Activated naive CD4-positive, alpha-beta T cell treated with anti-CD3 and anti-CD28 coated beads for 36 hours (primary cell): ENCODE results near the gene SPO11. TPM values are rescaled to one million over a fixed set of nuclear protein-coding genes. Genes with fewer than 3 reads are reported as not detected.

Source experiments
- CTCF ChIA-PET: fragments of 350-600 bp; sonication (Branson Sonifier 250); formaldehyde crosslinking; loops from one replicate; lab custom pipeline; 2021; ENCODE audit warnings: antibody characterized with exemption; lab: Charles Lee
- DNase-seq: peaks from one replicate; pipeline ENCODE4 v3.0.0-alpha.2; 2020
- H3K27ac Mint-ChIP-seq: one replicate; pipeline ENCODE4 v1.8.0; 2021; ENCODE audit warnings: mild to moderate bottlenecking, mixed read lengths
- H3K27me3 Mint-ChIP-seq: one replicate; pipeline ENCODE4 v1.8.0; 2021; ENCODE audit warnings: low read depth, mixed read lengths
- H3K36me3 Mint-ChIP-seq: one replicate; pipeline ENCODE4 v1.8.0; 2021; ENCODE audit warnings: low read depth, mixed read lengths
- H3K4me1 Mint-ChIP-seq: one replicate; pipeline ENCODE4 v1.8.0; 2021; ENCODE audit warnings: low read depth, mixed read lengths
- H3K4me3 Mint-ChIP-seq: one replicate; pipeline ENCODE4 v1.8.0; 2021; ENCODE audit warnings: mild to moderate bottlenecking, moderate library complexity, mixed read lengths
- H3K9me3 Mint-ChIP-seq: one replicate; pipeline ENCODE4 v1.8.0; 2021; ENCODE audit warnings: mixed read lengths
- intact Hi-C: fragments of 100-400 bp; cut with micrococcal nuclease; formaldehyde crosslinking; loops from one replicate; pipeline ENCODE4 v1.15.1; 2023
- total RNA-seq, 2 experiments: library from RNA; stranded (reverse); gene quantifications; one replicate each; pipeline ENCODE4 v1.2.3, GENCODE V29; 2021

The SPO11 gene
- total RNA-seq, 2 experiments from 2014 or later = not detected

DNA sequence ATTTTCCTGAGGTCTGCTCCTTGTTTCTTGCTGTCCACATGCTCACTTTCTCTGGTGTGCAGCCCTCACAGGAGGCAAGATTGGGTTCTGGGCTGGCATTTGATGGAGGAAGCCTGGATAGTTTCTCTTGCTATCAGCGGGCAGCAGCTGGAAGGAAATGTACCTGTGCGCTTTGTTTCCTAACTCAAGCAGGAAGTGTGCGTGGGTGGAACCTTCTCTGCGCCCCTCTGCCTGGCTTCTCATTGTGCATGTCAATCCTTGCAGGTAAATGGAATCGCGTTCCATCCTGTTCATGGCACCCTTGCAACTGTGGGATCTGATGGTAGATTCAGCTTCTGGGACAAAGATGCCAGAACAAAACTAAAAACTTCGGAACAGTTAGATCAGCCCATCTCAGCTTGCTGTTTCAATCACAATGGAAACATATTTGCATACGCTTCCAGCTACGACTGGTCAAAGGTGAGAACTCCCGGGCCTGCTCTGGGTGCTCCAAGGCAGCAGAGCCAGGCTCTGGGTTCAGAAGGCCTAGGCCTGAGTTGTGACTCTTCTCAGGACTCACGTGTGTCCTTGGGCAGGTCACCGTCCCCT, 44.8 kb downstream of the SPO11 start:
- intact Hi-C loops = no loop called here
- peaks cover 49% of the 10 kb centered on the region for H3K36me3 Mint-ChIP-seq
- H3K4me3 Mint-ChIP-seq = no peak overlapping the region
- no peaks in the 10 kb centered on the region for H3K27me3 Mint-ChIP-seq
- peak overlapping the region; percentile 59 for H3K27ac Mint-ChIP-seq
- no peaks in the 10 kb centered on the region for H3K9me3 Mint-ChIP-seq
- peaks cover 25% of the 10 kb centered on the region for H3K4me1 Mint-ChIP-seq
- CTCF ChIA-PET = interaction anchor here (0.7 to 1.4 kb wide), 3 partner anchors 14 to 60 kb away, joined by 3 to 8 read pairs (median 3); no protein-coding TSS in a partner anchor
- no peak for DNase-seq

GRCh38 chr20:57374931-57375651, 45.5 kb downstream of the SPO11 start:
- H3K4me1 Mint-ChIP-seq = peaks cover 25% of the 10 kb centered on the region
- H3K9me3 Mint-ChIP-seq = no peaks in the 10 kb centered on the region

GRCh38 chr20:57375652-57376230, 46.1 kb downstream of the SPO11 start:
- no peaks in the 10 kb centered on the region for H3K9me3 Mint-ChIP-seq

More at GRCh38 chr20:57374931-57375651, 45.5 kb downstream of the SPO11 start:
- H3K36me3 Mint-ChIP-seq = peaks cover 43% of the 10 kb centered on the region
- H3K27me3 Mint-ChIP-seq = no peaks in the 10 kb centered on the region
- no peak overlapping the region for H3K4me3 Mint-ChIP-seq
- intact Hi-C loops = no loop called here
- no peak overlapping the region for H3K27ac Mint-ChIP-seq
- no peak for DNase-seq
- CTCF ChIA-PET = interaction anchor here (0.6 to 1.4 kb wide), 5 partner anchors 15 to 351 kb away, joined by 3 to 8 read pairs (median 3); no protein-coding TSS in a partner anchor

DNA sequence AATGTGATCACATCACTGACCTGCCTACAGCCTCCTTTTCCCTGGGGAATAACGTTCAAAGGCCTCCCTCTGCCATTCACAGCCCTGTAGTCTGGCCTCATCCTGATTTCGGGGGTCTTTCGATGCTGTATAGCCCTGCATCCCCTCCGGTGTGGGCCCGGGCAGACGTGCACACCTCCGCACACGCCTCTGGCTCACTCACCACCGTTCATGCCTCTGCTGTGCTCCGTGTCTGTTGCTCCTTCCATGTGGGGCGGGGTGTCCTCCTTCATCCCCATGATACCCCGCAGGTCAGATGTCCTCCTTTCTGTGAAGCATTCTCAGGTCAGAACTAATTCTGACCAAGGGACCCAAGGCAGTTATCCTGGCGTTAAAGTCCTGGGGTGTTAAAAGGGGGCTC, 47.7 kb downstream of the SPO11 start:
- Mint-ChIP-seq H3K27me3 (no peaks in the 10 kb centered on the region), H3K9me3 (no peaks in the 10 kb centered on the region), H3K27ac (no peak overlapping the region), H3K4me3 (no peak overlapping the region), H3K36me3 (peaks cover 29% of the 10 kb centered on the region), H3K4me1 (peaks cover 31% of the 10 kb centered on the region)
- intact Hi-C loops = no loop called here
- CTCF ChIA-PET = interaction anchor here (1.4 kb wide), 1 partner anchor 119 kb away, joined by 3 read pairs; no protein-coding TSS in a partner anchor
- DNase-seq = no peak

More at GRCh38 chr20:57375652-57376230, 46.1 kb downstream of the SPO11 start:
- intact Hi-C loops = no loop called here
- Mint-ChIP-seq H3K4me1 (peaks cover 25% of the 10 kb centered on the region), H3K27me3 (no peaks in the 10 kb centered on the region), H3K27ac (peak overlapping the region; percentile 62), H3K4me3 (no peak overlapping the region), H3K36me3 (peaks cover 38% of the 10 kb centered on the region)
- no peak for DNase-seq
- CTCF ChIA-PET = interaction anchor here (0.6 to 0.9 kb wide), 3 partner anchors 120 to 351 kb away, joined by 3 read pairs; no protein-coding TSS in a partner anchor

- Mint-ChIP-seq H3K27me3 (no peaks in the 10 kb centered on the region), H3K27ac (no peak overlapping the region), H3K4me1 (peaks cover 35% of the 10 kb centered on the region), H3K36me3 (peaks cover 29% of the 10 kb centered on the region), H3K4me3 (no peak overlapping the region), H3K9me3 (no peaks in the 10 kb centered on the region)
- intact Hi-C loops = no loop called here
- no peak for DNase-seq
- CTCF ChIA-PET = interaction anchor here (0.6 to 0.7 kb wide), 2 partner anchors 57 to 117 kb away, joined by 3 read pairs; no protein-coding TSS in a partner anchor
Measured at GRCh38 chr20:57378107-57378506, 48.5 kb downstream of the SPO11 start.

- peaks cover 28% of the 10 kb centered on the region for H3K4me1 Mint-ChIP-seq
- CTCF ChIA-PET = interaction anchor here (0.9 to 3.7 kb wide), 4 partner anchors 11 to 120 kb away, joined by 3 to 33 read pairs (median 22); partner anchors contain the start of gene RBM38
- intact Hi-C loops = no loop called here
- no peaks in the 10 kb centered on the region for H3K9me3 Mint-ChIP-seq
- peaks cover 23% of the 10 kb centered on the region for H3K36me3 Mint-ChIP-seq
- H3K4me3 Mint-ChIP-seq = no peak overlapping the region
- no peaks in the 10 kb centered on the region for H3K27me3 Mint-ChIP-seq
- DNase-seq = no peak
- H3K27ac Mint-ChIP-seq = peak overlapping the region; percentile 19
Measured at GRCh38 chr20:57378646-57379262, 49.2 kb downstream of the SPO11 start.

DNA sequence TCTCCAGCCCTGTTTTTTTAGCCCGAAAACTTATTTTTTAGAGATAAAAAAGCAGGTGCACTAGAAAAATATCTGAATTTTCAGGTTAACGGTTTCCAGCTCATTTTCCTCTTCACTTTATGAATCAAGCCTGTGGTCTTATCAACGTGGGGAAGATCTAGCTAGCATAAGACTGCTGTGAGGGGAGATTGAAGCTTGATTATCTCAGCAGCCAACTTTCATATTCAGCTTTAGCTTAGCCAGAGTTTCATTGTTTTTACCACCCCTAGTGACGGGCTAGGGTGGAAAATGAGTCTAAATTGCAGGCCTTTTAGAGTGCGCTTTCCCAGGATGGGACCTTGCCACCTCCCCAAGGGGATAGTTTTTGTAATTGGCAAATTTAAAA, 49.7 kb downstream of the SPO11 start:
- Mint-ChIP-seq H3K4me1 (peaks cover 23% of the 10 kb centered on the region), H3K4me3 (no peak overlapping the region), H3K36me3 (peaks cover 20% of the 10 kb centered on the region), H3K9me3 (no peaks in the 10 kb centered on the region), H3K27ac (peak overlapping the region; percentile 19), H3K27me3 (no peaks in the 10 kb centered on the region)
- intact Hi-C loops = no loop called here
- CTCF ChIA-PET = interaction anchor here (0.9 to 3.7 kb wide), 6 partner anchors 10 to 123 kb away, joined by 3 to 33 read pairs (median 12); partner anchors contain the start of gene RBM38
- no peak for DNase-seq

DNA sequence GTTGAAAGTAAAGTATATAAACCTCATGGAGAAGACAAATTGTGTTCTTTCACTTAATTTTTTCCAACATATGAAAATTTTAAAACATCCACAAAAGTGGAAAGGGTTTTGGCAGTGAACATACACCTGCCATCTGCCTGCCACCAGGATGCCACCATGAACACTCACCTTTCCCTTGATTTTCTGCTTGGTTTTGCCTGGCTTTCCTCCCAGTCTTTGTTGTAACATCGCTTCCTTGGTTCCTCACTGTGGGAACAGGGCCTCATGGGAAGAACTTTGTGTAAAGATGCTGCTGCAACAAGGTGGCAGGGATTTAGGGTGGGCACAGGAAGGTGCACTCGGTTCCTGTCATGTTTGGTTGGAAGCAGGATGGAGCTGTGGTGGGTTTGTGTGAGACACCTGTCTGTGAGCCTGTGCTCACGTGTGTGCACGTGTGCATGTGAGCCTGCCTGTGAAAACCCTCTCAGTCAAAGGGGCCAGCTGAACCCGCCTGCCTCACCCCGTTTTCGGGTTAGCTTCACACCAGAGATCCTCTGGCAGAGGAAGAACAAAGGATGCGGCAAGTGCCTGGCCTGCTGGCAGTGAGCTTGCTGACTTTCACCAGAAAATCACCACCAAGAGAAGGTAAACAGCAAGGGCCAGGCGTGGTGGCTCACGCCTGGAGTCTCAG, 50.6 kb downstream of the SPO11 start:
- CTCF ChIA-PET = interaction anchor here (0.8 to 3.7 kb wide), 8 partner anchors 9 to 122 kb away, joined by 3 to 33 read pairs (median 6); partner anchors contain the start of gene RBM38
- Mint-ChIP-seq H3K27me3 (no peaks in the 10 kb centered on the region), H3K4me3 (no peak overlapping the region), H3K27ac (no peak overlapping the region), H3K36me3 (peaks cover 15% of the 10 kb centered on the region), H3K9me3 (no peaks in the 10 kb centered on the region), H3K4me1 (peaks cover 17% of the 10 kb centered on the region)
- intact Hi-C loops = loop anchor here (2.0 kb wide), 1 partner anchor 215 kb away; no protein-coding TSS in a partner anchor
- no peak for DNase-seq

- Mint-ChIP-seq H3K27me3 (no peaks in the 10 kb centered on the region), H3K4me1 (peaks cover 17% of the 10 kb centered on the region), H3K9me3 (no peaks in the 10 kb centered on the region), H3K27ac (peak overlapping the region; percentile 53), H3K4me3 (no peak overlapping the region), H3K36me3 (peaks cover 8% of the 10 kb centered on the region)
- CTCF ChIA-PET = interaction anchor here (0.6 to 3.7 kb wide), 18 partner anchors 8 to 191 kb away, joined by 3 to 33 read pairs (median 4); partner anchors contain the start of gene RBM38
- peak; percentile 94 for DNase-seq
- intact Hi-C loops = loop anchor here (1.0 to 2.0 kb wide), 3 partner anchors 53 to 213 kb away; no protein-coding TSS in a partner anchor
Measured at GRCh38 chr20:57381596-57382503, 52.2 kb downstream of the SPO11 start.

DNA sequence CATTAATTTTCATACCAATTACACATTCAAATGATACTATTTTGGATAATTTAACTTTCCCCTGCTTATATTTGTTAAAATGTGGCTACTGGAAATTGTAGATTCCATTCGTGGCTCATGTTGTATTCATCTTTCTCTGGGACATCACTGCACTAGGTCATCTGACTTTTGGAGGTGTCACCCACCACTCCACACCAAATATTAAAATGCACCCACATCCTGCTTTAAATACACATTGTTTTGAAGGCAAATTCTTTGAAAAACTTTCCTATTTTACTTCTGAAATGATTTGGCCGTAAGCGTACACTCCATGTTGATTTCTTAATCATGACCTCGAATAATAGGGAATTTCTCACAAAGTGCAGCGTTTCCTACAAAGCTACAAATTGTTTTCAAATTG, 52.9 kb downstream of the SPO11 start:
- intact Hi-C loops = loop anchor here (1.0 kb wide), 1 partner anchor 53 kb away; no protein-coding TSS in a partner anchor
- peaks cover 1% of the 10 kb centered on the region for H3K36me3 Mint-ChIP-seq
- DNase-seq = no peak
- H3K9me3 Mint-ChIP-seq = no peaks in the 10 kb centered on the region
- H3K4me3 Mint-ChIP-seq = no peak overlapping the region
- CTCF ChIA-PET = interaction anchor here (0.7 to 3.7 kb wide), 14 partner anchors 8 to 116 kb away, joined by 3 to 33 read pairs (median 4); no protein-coding TSS in a partner anchor
- no peak overlapping the region for H3K27ac Mint-ChIP-seq
- peaks cover 17% of the 10 kb centered on the region for H3K4me1 Mint-ChIP-seq
- no peaks in the 10 kb centered on the region for H3K27me3 Mint-ChIP-seq
